Neural cell (in vitro differentiated cells): ENCODE data around the gene RNF144A. TPM values are rescaled to one million over a fixed set of nuclear protein-coding genes. Genes with fewer than 3 reads are reported as not detected.

Experiments used
- H2AFZ ChIP-seq: fragments of 200-600, 300-800 bp; sonication (generic), shearing (Covaris generic); 2 replicates; pipeline ENCODE4 v1.6.0; 2014; ENCODE audit warnings: low read depth, mild to moderate bottlenecking, antibody characterized with exemption, low read length, moderate library complexity
- H3F3A ChIP-seq: fragments of 200-600 bp; shearing (Covaris generic); 2 replicates; pipeline ENCODE4 v1.6.1; 2016; ENCODE audit warnings: mild to moderate bottlenecking, moderate library complexity, mixed read lengths, antibody characterized with exemption, low read length; ENCODE audit not compliant: insufficient read depth, poor library complexity, severe bottlenecking
- H3K27ac ChIP-seq: fragments of 200-600, 300-800 bp; sonication (generic), shearing (Covaris generic); 2 replicates; pipeline ENCODE4 v1.5.1; 2014; ENCODE audit warnings: mild to moderate bottlenecking, low read length, moderate library complexity
- H3K27me3 ChIP-seq: fragments of 300-800, 200-600 bp; sonication (generic), shearing (Covaris generic); 2 replicates; pipeline ENCODE4 v1.6.0; 2014; ENCODE audit warnings: mild to moderate bottlenecking, low read depth, low read length, moderate library complexity; ENCODE audit not compliant: insufficient read depth
- H3K36me3 ChIP-seq: fragments of 300-800, 200-600 bp; sonication (generic), shearing (Covaris generic); 2 replicates; pipeline ENCODE4 v1.5.1; 2014; ENCODE audit warnings: mild to moderate bottlenecking, antibody characterized with exemption, low read length, moderate library complexity; ENCODE audit not compliant: insufficient read depth
- H3K4me2 ChIP-seq: fragments of 300-800, 200-600 bp; sonication (generic), shearing (Covaris generic); 2 replicates; pipeline ENCODE4 v1.6.0; 2014; ENCODE audit warnings: mild to moderate bottlenecking, low read length
- H3K4me3 ChIP-seq: fragments of 300-800, 200-600 bp; sonication (generic), shearing (Covaris generic); 2 replicates; pipeline ENCODE4 v1.5.1; 2014; ENCODE audit warnings: mild to moderate bottlenecking, low read length, moderate library complexity
- H3K79me2 ChIP-seq: fragments of 200-600 bp; shearing (Covaris generic); replicated peaks from 2 replicates; pipeline ENCODE4 v1.6.0; 2014; ENCODE audit warnings: mild to moderate bottlenecking, low read length, moderate library complexity; ENCODE audit not compliant: insufficient read depth
- H3K9ac ChIP-seq: fragments of 300-800, 200-600 bp; sonication (generic), shearing (Covaris generic); 2 replicates; pipeline ENCODE4 v1.6.1; 2016; ENCODE audit warnings: mild to moderate bottlenecking, low read length, mixed read lengths
- H3K9me2 ChIP-seq: fragments of 200-600 bp; shearing (Covaris generic); 2 replicates; pipeline ENCODE4 v1.6.1; 2016; ENCODE audit warnings: mild to moderate bottlenecking, low read length, mixed read lengths; ENCODE audit not compliant: insufficient read depth
- H3K9me3 ChIP-seq: fragments of 200-600, 300-800 bp; sonication (generic), shearing (Covaris generic); 2 replicates; pipeline ENCODE4 v1.6.1; 2016; ENCODE audit warnings: mild to moderate bottlenecking, mixed run types, low read length, moderate library complexity, mixed read lengths
- H4K20me1 ChIP-seq: fragments of 200-600 bp; shearing (Covaris generic); 2 replicates; pipeline ENCODE4 v1.6.1; 2016; ENCODE audit warnings: mild to moderate bottlenecking, mixed run types; ENCODE audit not compliant: insufficient read depth
- EP300 ChIP-seq: fragments of 450-650 bp; conservative IDR thresholded peaks from 2 replicates; pipeline ENCODE4 v1.6.1; 2014; ENCODE audit warnings: antibody characterized with exemption, mild to moderate bottlenecking, moderate library complexity; ENCODE audit not compliant: poor library complexity, severe bottlenecking
- EZH2 ChIP-seq: fragments of 200-600, 300-800 bp; shearing (Covaris generic), sonication (generic); IDR thresholded peaks from 2 replicates; pipeline ENCODE4 v1.6.1; 2014; ENCODE audit warnings: antibody characterized with exemption, low read length, borderline replicate concordance, mild to moderate bottlenecking; ENCODE audit not compliant: insufficient read depth, poor library complexity, severe bottlenecking
- MXI1 ChIP-seq: fragments of 450-650 bp; conservative IDR thresholded peaks from 2 replicates; pipeline ENCODE4 v1.6.1; 2014; ENCODE audit warnings: antibody characterized with exemption, mild to moderate bottlenecking; ENCODE audit not compliant: poor library complexity, severe bottlenecking
- POLR2AphosphoS5 ChIP-seq: IDR thresholded peaks from 2 replicates; pipeline ENCODE4 v1.6.1; 2012
- RAD21 ChIP-seq: fragments of 450-650 bp; conservative IDR thresholded peaks from 2 replicates; pipeline ENCODE4 v1.6.1; 2014; ENCODE audit warnings: antibody characterized with exemption, mild to moderate bottlenecking, moderate library complexity
- SMC3 ChIP-seq: fragments of 450-650 bp; conservative IDR thresholded peaks from 2 replicates; pipeline ENCODE4 v1.6.1; 2014; ENCODE audit warnings: antibody characterized with exemption, mild to moderate bottlenecking, moderate library complexity; ENCODE audit not compliant: poor library complexity
- TAF1 ChIP-seq: IDR thresholded peaks from 2 replicates; pipeline ENCODE4 v1.6.1; 2012; ENCODE audit warnings: low read depth
- polyA plus RNA-seq: library from polyadenylated mRNA; depleted of rRNA; stranded (reverse); fragments of >200 nt; gene quantifications from 2 replicates; pipeline ENCODE4 v1.2.3, GENCODE V29; 2014
- TF ChIP-seq, protein P1 (sequence below): fragments of 450-650 bp; IDR thresholded peaks from 2 replicates; pipeline ENCODE4 v1.5.1; 2014; ENCODE audit warnings: antibody characterized with exemption, mild to moderate bottlenecking, moderate library complexity; ENCODE audit not compliant: poor library complexity, severe bottlenecking
- TF ChIP-seq, protein P2 (sequence below): IDR thresholded peaks from 2 replicates; pipeline ENCODE4 v1.6.1; 2012; ENCODE audit warnings: borderline replicate concordance

RNF144A gene
- polyA plus RNA-seq, 1 donor from 2014 or later, result 26.9 TPM

DNA sequence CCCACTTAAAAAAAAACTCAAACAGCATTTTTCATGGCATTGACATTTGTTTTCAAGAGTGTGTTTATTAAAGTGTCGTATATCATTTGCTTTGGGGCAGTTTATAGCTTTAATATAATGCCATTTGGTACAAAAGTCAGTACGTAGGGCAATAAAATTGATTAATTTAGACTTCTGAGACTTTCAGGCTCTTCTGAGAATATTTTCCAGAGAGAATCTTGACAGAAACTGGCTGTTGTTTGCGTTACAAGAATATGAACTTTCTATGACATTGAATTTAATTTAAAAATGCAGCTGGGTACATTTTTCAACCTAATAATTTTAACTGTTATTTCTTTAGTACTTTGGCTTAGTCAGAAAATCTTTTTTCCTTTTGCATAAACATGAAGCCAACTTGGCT is 98.9 kb downstream of the RNF144A start:
- Histone ChIP-seq H3K9ac (no peak overlapping the region), H3K36me3 (no peaks in the 10 kb centered on the region), H3K27me3 (no peaks in the 10 kb centered on the region), H3K27ac (no peak overlapping the region), H3K9me3 (no peaks in the 10 kb centered on the region), H3K79me2 (no peaks in the 10 kb centered on the region), H3K4me2 (no peak overlapping the region), H2AFZ (no peak overlapping the region), H4K20me1 (no peaks in the 10 kb centered on the region), H3F3A (no peaks in the 10 kb centered on the region), H3K4me3 (no peak overlapping the region), H3K9me2 (no peaks in the 10 kb centered on the region)
- TF ChIP-seq SMC3 (no peak), EP300 (no peak), TAF1 (no peak), MXI1 (no peak), POLR2AphosphoS5 (no peak), EZH2 (no peak), RAD21 (no peak)
- TF ChIP-seq, protein P1, sequence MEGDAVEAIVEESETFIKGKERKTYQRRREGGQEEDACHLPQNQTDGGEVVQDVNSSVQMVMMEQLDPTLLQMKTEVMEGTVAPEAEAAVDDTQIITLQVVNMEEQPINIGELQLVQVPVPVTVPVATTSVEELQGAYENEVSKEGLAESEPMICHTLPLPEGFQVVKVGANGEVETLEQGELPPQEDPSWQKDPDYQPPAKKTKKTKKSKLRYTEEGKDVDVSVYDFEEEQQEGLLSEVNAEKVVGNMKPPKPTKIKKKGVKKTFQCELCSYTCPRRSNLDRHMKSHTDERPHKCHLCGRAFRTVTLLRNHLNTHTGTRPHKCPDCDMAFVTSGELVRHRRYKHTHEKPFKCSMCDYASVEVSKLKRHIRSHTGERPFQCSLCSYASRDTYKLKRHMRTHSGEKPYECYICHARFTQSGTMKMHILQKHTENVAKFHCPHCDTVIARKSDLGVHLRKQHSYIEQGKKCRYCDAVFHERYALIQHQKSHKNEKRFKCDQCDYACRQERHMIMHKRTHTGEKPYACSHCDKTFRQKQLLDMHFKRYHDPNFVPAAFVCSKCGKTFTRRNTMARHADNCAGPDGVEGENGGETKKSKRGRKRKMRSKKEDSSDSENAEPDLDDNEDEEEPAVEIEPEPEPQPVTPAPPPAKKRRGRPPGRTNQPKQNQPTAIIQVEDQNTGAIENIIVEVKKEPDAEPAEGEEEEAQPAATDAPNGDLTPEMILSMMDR, result no peak
- TF ChIP-seq, protein P2, sequence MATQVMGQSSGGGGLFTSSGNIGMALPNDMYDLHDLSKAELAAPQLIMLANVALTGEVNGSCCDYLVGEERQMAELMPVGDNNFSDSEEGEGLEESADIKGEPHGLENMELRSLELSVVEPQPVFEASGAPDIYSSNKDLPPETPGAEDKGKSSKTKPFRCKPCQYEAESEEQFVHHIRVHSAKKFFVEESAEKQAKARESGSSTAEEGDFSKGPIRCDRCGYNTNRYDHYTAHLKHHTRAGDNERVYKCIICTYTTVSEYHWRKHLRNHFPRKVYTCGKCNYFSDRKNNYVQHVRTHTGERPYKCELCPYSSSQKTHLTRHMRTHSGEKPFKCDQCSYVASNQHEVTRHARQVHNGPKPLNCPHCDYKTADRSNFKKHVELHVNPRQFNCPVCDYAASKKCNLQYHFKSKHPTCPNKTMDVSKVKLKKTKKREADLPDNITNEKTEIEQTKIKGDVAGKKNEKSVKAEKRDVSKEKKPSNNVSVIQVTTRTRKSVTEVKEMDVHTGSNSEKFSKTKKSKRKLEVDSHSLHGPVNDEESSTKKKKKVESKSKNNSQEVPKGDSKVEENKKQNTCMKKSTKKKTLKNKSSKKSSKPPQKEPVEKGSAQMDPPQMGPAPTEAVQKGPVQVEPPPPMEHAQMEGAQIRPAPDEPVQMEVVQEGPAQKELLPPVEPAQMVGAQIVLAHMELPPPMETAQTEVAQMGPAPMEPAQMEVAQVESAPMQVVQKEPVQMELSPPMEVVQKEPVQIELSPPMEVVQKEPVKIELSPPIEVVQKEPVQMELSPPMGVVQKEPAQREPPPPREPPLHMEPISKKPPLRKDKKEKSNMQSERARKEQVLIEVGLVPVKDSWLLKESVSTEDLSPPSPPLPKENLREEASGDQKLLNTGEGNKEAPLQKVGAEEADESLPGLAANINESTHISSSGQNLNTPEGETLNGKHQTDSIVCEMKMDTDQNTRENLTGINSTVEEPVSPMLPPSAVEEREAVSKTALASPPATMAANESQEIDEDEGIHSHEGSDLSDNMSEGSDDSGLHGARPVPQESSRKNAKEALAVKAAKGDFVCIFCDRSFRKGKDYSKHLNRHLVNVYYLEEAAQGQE, result no peak

DNA sequence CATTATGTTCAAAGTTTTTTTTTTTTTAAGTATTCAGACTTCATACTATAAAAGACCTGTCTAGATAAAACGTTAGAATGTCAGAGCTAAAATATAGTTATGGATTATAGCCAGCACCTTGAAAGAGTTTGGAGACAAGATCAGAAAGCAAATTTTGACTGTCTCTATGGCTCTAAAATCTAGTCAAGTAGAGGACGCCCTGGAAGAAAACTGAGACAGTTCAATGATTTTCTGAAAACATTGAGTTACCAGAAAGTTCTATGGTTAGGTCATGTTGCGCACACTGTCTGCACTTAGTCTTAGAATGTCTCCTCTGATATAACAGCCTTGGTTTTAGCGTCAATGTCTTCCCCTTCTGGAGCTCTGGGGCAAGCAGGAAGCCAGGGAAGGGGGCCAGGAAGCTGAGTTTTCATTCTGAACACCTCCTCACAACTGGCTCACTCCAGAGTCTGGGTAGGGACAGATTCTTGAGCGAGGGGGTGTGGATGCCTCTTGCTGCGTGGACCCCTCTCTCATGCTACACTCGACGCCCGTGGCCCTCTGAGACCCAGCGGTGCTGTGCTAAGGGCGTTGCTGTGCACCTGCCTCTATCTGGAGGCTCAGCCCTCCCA is 99.5 kb downstream of the RNF144A start:
- Histone ChIP-seq H2AFZ (no peak overlapping the region), H3K4me3 (no peak overlapping the region), H3K36me3 (no peaks in the 10 kb centered on the region), H4K20me1 (no peaks in the 10 kb centered on the region), H3K9ac (no peak overlapping the region), H3K27ac (no peak overlapping the region), H3F3A (no peaks in the 10 kb centered on the region), H3K9me3 (no peaks in the 10 kb centered on the region), H3K79me2 (no peaks in the 10 kb centered on the region), H3K9me2 (no peaks in the 10 kb centered on the region), H3K27me3 (no peaks in the 10 kb centered on the region), H3K4me2 (no peak overlapping the region)
- no peak for TF ChIP-seq SMC3
